ENCODE results near the gene OBSCN. TPM values are rescaled to one million over a fixed set of nuclear protein-coding genes. Genes with fewer than 3 reads are reported as not detected.
A peak's percentile ranks its signal among the peaks of the same experiment; 100 is the strongest.

Gene OBSCN
- total and polyA plus RNA-seq, 9 donors, result 184 to 401 (median 297) TPM

GRCh38 chr1:228315484-228315944 lies 107.7 kb downstream of the OBSCN start:
- Histone ChIP-seq H3K36me3 (ENCODE audit: control insufficient read depth, insufficient read depth, low read length) (peaks cover 78% of the 10 kb centered on the region), H3K9me3 (replicated peaks; ENCODE audit: control insufficient read depth, low read depth, low read length) (peaks cover 24% of the 10 kb centered on the region), H3K4me1 (ENCODE audit: control insufficient read depth, insufficient read depth, low read length) (peaks cover 19% of the 10 kb centered on the region), H3K27ac (ENCODE audit: low read length) (peak overlapping the region; percentile 15), H3K4me3 (ENCODE audit: low read length) (no peak overlapping the region), H3K27me3 (ENCODE audit: control insufficient read depth, insufficient read depth, low read length) (no peaks in the 10 kb centered on the region)
- 55% methylated on average over 12 of the region's 17 CpGs for WGBS (ENCODE audit: insufficient coverage)
- no peak for DNase-seq

- H3K9me3 ChIP-seq (replicated peaks; ENCODE audit: control insufficient read depth, low read depth, low read length), result peaks cover 22% of the 10 kb centered on the region
- peak overlapping the region; percentile 29 for H3K27ac ChIP-seq (ENCODE audit: low read length)
- 54% methylated on average over 32 of the region's 40 CpGs for WGBS (ENCODE audit: insufficient coverage)
- H3K4me3 ChIP-seq (ENCODE audit: low read length), result no peak overlapping the region
- peaks cover 19% of the 10 kb centered on the region for H3K4me1 ChIP-seq (ENCODE audit: control insufficient read depth, insufficient read depth, low read length)
- H3K27me3 ChIP-seq (ENCODE audit: control insufficient read depth, insufficient read depth, low read length), result no peaks in the 10 kb centered on the region
- peak; percentile 58 for DNase-seq
- peaks cover 78% of the 10 kb centered on the region for H3K36me3 ChIP-seq (ENCODE audit: control insufficient read depth, insufficient read depth, low read length)
These were observed 108.2 kb downstream of the OBSCN start for GRCh38 chr1:228315945-228316588.

GRCh38 chr1:228316589-228317387 lies 108.9 kb downstream of the OBSCN start:
- Histone ChIP-seq H3K4me1 (ENCODE audit: control insufficient read depth, insufficient read depth, low read length) (peaks cover 19% of the 10 kb centered on the region), H3K27ac (ENCODE audit: low read length) (peak overlapping the region; percentile 29), H3K4me3 (ENCODE audit: low read length) (no peak overlapping the region), H3K27me3 (ENCODE audit: control insufficient read depth, insufficient read depth, low read length) (no peaks in the 10 kb centered on the region), H3K9me3 (replicated peaks; ENCODE audit: control insufficient read depth, low read depth, low read length) (peaks cover 15% of the 10 kb centered on the region), H3K36me3 (ENCODE audit: control insufficient read depth, insufficient read depth, low read length) (peaks cover 78% of the 10 kb centered on the region)
- no peak for DNase-seq
- WGBS (ENCODE audit: insufficient coverage), result 93% methylated on average over 44 of the region's 47 CpGs

GRCh38 chr1:228317411-228317828 lies 109.6 kb downstream of the OBSCN start:
- Histone ChIP-seq H3K4me1 (ENCODE audit: control insufficient read depth, insufficient read depth, low read length) (peaks cover 19% of the 10 kb centered on the region), H3K9me3 (replicated peaks; ENCODE audit: control insufficient read depth, low read depth, low read length) (peaks cover 9% of the 10 kb centered on the region), H3K27me3 (ENCODE audit: control insufficient read depth, insufficient read depth, low read length) (no peaks in the 10 kb centered on the region), H3K36me3 (ENCODE audit: control insufficient read depth, insufficient read depth, low read length) (peaks cover 78% of the 10 kb centered on the region), H3K4me3 (ENCODE audit: low read length) (no peak overlapping the region), H3K27ac (ENCODE audit: low read length) (no peak overlapping the region)
- 85% methylated on average over 14 of the region's 14 CpGs for WGBS (ENCODE audit: insufficient coverage)
- DNase-seq, result no peak

- 92% methylated on average over 16 of the region's 16 CpGs for WGBS (ENCODE audit: insufficient coverage)
- peaks cover 77% of the 10 kb centered on the region for H3K36me3 ChIP-seq (ENCODE audit: control insufficient read depth, insufficient read depth, low read length)
- no peak for DNase-seq
- no peaks in the 10 kb centered on the region for H3K27me3 ChIP-seq (ENCODE audit: control insufficient read depth, insufficient read depth, low read length)
- H3K4me3 ChIP-seq (ENCODE audit: low read length), result no peak overlapping the region
- H3K4me1 ChIP-seq (ENCODE audit: control insufficient read depth, insufficient read depth, low read length), result peaks cover 19% of the 10 kb centered on the region
- H3K27ac ChIP-seq (ENCODE audit: low read length), result no peak overlapping the region
- H3K9me3 ChIP-seq (replicated peaks; ENCODE audit: control insufficient read depth, low read depth, low read length), result peaks cover 2% of the 10 kb centered on the region
These were observed 110.3 kb downstream of the OBSCN start for GRCh38 chr1:228317891-228318810.

GRCh38 chr1:228318823-228319241 lies 111.0 kb downstream of the OBSCN start:
- 92% methylated on average over 14 of the region's 15 CpGs for WGBS (ENCODE audit: insufficient coverage)
- no peaks in the 10 kb centered on the region for H3K27me3 ChIP-seq (ENCODE audit: control insufficient read depth, insufficient read depth, low read length)
- peaks cover 82% of the 10 kb centered on the region for H3K36me3 ChIP-seq (ENCODE audit: control insufficient read depth, insufficient read depth, low read length)
- no peak for DNase-seq
- H3K27ac ChIP-seq (ENCODE audit: low read length), result no peak overlapping the region
- peaks cover 18% of the 10 kb centered on the region for H3K4me1 ChIP-seq (ENCODE audit: control insufficient read depth, insufficient read depth, low read length)
- no peak overlapping the region for H3K4me3 ChIP-seq (ENCODE audit: low read length)
- no peaks in the 10 kb centered on the region for H3K9me3 ChIP-seq (replicated peaks; ENCODE audit: control insufficient read depth, low read depth, low read length)

- 94% methylated on average over 4 of the region's 4 CpGs for WGBS (ENCODE audit: insufficient coverage)
- no peaks in the 10 kb centered on the region for H3K9me3 ChIP-seq (replicated peaks; ENCODE audit: control insufficient read depth, low read depth, low read length)
These were observed 111.7 kb downstream of the OBSCN start for GRCh38 chr1:228319352-228320088.

GRCh38 chr1:228320394-228320793 lies 112.5 kb downstream of the OBSCN start:
- peaks cover 91% of the 10 kb centered on the region for H3K36me3 ChIP-seq (ENCODE audit: control insufficient read depth, insufficient read depth, low read length)
- H3K27ac ChIP-seq (ENCODE audit: low read length), result no peak overlapping the region
- H3K4me3 ChIP-seq (ENCODE audit: low read length), result no peak overlapping the region
- H3K9me3 ChIP-seq (replicated peaks; ENCODE audit: control insufficient read depth, low read depth, low read length), result no peaks in the 10 kb centered on the region
- H3K4me1 ChIP-seq (ENCODE audit: control insufficient read depth, insufficient read depth, low read length), result peaks cover 4% of the 10 kb centered on the region
- DNase-seq, result no peak
- H3K27me3 ChIP-seq (ENCODE audit: control insufficient read depth, insufficient read depth, low read length), result no peaks in the 10 kb centered on the region
- WGBS (ENCODE audit: insufficient coverage), result 100% methylated on average over 3 of the region's 3 CpGs

More at GRCh38 chr1:228319352-228320088, 111.7 kb downstream of the OBSCN start:
- Histone ChIP-seq H3K4me3 (ENCODE audit: low read length) (no peak overlapping the region), H3K4me1 (ENCODE audit: control insufficient read depth, insufficient read depth, low read length) (peaks cover 12% of the 10 kb centered on the region), H3K36me3 (ENCODE audit: control insufficient read depth, insufficient read depth, low read length) (peaks cover 89% of the 10 kb centered on the region), H3K27ac (ENCODE audit: low read length) (no peak overlapping the region), H3K27me3 (ENCODE audit: control insufficient read depth, insufficient read depth, low read length) (no peaks in the 10 kb centered on the region)
- DNase-seq, result no peak

GRCh38 chr1:228321435-228321834 lies 113.6 kb downstream of the OBSCN start:
- Histone ChIP-seq H3K27me3 (ENCODE audit: control insufficient read depth, insufficient read depth, low read length) (no peaks in the 10 kb centered on the region), H3K4me3 (ENCODE audit: low read length) (no peak overlapping the region), H3K9me3 (replicated peaks; ENCODE audit: control insufficient read depth, low read depth, low read length) (no peaks in the 10 kb centered on the region), H3K4me1 (ENCODE audit: control insufficient read depth, insufficient read depth, low read length) (no peaks in the 10 kb centered on the region), H3K27ac (ENCODE audit: low read length) (no peak overlapping the region), H3K36me3 (ENCODE audit: control insufficient read depth, insufficient read depth, low read length) (peaks cover 82% of the 10 kb centered on the region)
- no peak for DNase-seq
- WGBS (ENCODE audit: insufficient coverage), result 96% methylated on average over 11 of the region's 11 CpGs

Data from muscle of leg (tissue), 11 donors.